ENCODE data around the gene MRPL41.

DNA sequence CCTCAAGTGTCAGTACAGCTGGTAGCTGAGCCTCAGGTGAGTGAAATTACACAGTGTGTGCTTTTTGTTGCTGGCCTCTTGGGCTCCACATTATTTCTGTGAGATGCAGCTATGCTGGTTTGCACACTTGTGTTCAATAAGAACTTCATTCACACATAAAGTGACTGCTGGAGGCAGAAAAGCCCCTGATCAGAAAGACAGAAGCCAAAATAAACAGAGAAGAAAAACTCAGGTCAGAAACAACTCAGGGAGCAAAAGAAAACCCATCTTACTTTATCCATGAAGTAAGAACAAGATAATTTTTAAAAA lies 16.6 kb upstream of the MRPL41 start:
- TF ChIP-seq CTCF (IDR thresholded peaks at IDR 0.05): no peak
- TF ChIP-seq POLR2A (IDR thresholded peaks at IDR 0.05): no peak
